ENCODE results near the gene UGT2B17.
A peak's percentile ranks its signal among the peaks of the same experiment; 100 is the strongest.
"Not testable (repeated sequence)": the region's sequence is repeated elsewhere in the genome, so short reads cannot be mapped to it uniquely, and the experiment has no call there.

UGT2B17 gene

DNA sequence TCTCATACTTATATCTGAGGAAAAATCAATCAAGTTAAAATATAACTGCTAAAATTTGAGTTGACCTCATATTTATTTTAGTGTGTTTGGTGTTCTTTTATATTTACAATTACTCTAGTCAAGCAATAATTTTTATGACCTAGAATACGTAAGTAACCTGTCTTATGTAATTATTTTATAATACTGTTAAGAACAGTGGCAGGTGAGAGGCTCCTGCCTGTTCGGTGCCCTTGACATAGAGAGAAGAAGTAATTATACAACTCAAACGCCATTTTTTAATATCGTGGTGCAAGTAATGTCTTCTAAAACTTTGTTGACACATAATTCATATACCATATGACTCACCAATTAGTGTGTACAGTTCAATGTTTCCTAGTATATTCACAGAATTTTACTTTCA is 7.6 kb downstream of the UGT2B17 start:
- DNase-seq = not testable (repeated sequence)

DNA sequence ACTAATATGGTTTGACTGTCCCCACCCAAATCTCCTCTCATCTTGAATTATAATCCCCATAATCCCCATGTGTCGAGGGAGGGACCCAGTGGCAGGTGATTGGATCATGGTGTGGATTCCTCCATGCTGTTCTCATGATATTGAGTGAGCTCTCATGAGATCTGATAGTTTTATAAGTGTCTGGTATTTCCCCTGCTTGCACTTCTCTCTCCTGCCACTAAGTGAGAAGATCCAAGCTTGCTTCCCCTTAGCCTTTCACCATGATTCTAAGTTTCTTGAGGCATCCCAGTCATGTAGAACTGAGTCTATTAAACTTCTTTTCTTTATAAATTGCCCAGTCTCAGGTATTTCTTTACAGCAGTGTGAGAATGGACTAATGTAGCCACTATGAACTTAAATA is 9.8 kb downstream of the UGT2B17 start:
- not testable (repeated sequence) for DNase-seq

GRCh38 chr4:68565082-68565481 is 11.0 kb downstream of the UGT2B17 start:
- not testable (repeated sequence) for DNase-seq

- not testable (repeated sequence) for DNase-seq
These were observed 15.6 kb downstream of the UGT2B17 start for GRCh38 chr4:68560364-68561070.

DNA sequence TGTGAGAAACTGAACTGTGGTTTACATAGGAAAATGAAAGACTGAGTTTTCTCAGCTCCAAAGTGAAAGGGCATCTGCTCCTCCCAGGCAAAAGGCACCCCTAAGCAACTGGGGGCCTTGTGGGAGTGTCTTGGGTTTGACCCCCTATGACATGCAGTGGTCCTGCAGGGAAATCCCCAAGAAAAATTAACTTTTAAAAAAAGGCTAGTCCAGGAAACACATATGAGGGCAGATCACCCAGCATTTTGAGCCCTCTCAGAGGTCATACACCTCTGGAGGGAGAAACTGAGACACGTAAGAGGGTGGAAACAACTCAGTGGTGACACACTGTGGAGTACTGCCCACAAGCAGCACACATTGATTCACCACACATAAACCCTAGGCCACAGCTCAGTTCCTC is 22.3 kb downstream of the UGT2B17 start:
- not testable (repeated sequence) for DNase-seq

DNA sequence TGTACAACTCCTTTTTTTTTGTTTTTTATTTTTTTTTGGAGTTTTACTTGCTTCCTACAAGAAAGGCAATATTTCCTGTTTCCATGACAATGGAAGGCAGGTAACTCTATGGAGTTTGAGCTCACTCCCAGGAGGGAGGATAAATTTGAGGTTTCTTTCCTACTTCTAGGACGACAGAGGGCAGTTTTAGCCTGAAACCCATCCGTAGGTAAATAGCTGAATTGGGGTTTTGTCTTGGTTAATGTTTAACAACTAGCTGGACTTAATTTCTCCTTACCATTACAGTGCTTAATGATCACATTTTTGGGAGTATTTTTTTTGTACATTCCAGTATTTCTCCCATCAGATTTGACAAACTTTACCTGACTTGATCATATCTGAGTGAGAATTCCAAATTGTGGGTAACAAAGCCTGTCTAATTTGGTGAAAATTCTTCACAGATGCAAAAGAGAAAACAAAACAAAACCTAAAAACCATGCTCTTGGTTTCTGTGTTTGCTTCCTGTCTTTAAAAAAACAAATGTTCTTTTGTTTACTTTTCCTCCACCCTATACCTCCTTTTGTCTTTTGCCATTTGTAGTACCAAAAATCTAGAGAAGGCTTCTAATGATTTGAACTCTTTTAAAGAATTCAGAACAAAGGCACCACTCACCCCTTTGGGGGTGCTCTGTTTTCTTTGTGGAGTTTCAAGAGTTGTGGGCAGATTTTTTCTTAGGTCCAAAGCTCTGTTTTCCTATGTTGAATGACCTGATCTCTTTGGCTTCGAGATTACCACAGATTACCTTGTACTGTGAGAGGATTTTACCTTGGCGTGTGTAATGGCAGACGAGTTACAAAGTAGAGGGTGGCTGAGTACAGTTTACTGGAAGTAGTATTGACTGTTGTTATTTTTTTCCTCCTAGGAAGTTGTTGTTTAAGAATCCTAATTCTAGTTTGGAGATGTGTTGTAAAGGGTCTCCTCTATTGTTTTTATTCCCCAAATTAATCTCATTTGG is 23.0 kb downstream of the UGT2B17 start:
- DNase-seq = not testable (repeated sequence)

DNA sequence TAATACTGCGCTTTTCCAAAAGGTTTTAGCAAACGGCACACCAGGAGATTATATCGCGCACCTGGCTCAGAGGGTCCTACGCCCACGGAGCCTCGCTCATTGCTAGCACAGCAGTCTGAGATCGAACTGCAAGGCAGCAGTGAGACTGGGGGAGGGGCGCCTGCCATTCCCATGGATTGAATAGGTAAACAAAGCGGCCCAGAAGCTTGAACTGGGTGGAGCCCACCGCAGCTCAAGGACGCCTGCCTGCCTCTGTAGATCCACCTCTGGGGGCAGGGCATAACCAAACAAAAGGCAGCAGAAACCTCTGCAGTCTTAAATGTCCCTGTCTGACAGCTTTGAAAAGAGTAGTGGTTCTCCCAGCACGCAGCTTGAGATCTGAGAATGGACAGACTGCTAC is 33.4 kb downstream of the UGT2B17 start:
- not testable (repeated sequence) for DNase-seq

GRCh38 chr4:68536375-68536774 is 39.7 kb downstream of the UGT2B17 start:
- DNase-seq = no peak

DNA sequence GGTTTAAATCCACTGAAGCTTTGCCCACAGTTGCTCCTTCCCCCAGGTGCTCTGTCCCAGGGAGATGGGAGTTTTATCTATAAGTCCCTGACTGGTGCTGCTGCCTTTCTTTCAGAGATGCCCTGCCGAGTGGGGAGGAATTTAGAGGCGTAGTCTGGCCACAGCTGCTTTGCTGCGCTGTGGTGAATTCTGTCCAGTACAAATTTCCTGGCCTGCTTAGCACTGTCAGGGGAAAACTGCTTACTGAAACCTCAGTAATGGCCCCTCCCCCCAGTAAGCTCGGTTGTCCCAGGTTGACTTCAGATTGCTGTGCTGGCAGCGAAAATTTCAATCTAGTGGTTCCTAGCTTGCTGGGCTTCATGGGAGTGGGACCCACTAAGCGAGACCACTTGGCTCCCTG is 40.1 kb downstream of the UGT2B17 start:
- no peak for DNase-seq

DNA sequence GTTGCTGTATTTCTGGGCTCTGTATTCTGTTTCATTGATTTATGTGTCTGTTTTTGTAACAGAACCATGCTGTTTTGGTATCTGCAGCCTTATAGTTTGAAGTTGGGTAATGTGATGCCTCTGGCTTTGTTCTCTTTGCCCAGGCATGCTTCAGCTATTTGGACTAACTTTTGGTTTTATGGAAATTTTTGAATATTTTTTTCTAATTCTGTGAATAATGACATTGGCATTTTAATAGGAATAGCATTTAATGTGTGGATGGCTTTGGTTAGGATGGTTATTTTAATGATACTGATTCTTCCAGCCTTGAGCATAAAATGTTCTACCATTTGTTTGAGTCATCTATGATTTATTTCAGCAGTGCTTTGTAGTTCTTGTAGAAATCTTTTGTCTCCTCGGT is 53.9 kb downstream of the UGT2B17 start:
- DNase-seq = not testable (repeated sequence)

GRCh38 chr4:68520985-68521384 is 55.1 kb downstream of the UGT2B17 start:
- no peak for DNase-seq

- DNase-seq = no peak
These were observed 57.2 kb downstream of the UGT2B17 start for GRCh38 chr4:68518889-68519288.

GRCh38 chr4:68505452-68505851 is 70.7 kb downstream of the UGT2B17 start:
- DNase-seq = not testable (repeated sequence)

DNA sequence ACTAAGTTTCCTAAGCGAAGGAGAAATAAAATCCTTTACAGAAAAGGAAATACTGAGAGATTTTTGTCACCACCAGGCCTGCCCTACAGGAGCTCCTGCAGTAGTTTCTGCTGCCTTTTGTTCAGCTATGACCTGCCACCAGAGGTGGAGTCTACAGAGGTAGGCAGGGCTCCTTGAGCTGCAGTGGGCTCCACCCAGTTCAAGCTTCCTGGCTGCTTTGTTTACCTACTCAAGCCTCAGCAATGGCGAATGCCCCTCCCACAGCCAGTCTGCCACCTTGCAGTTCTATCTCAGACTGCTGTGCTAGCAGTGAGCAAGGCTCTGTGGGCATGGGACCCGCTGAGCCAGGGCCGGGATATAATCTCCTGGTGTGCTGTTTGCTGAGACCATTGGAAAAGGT is 71.3 kb downstream of the UGT2B17 start:
- DNase-seq = peak in 1 of 2 donors; percentile 33

GRCh38 chr4:68503462-68503861 is 72.7 kb downstream of the UGT2B17 start:
- DNase-seq = not testable (repeated sequence)

DNA sequence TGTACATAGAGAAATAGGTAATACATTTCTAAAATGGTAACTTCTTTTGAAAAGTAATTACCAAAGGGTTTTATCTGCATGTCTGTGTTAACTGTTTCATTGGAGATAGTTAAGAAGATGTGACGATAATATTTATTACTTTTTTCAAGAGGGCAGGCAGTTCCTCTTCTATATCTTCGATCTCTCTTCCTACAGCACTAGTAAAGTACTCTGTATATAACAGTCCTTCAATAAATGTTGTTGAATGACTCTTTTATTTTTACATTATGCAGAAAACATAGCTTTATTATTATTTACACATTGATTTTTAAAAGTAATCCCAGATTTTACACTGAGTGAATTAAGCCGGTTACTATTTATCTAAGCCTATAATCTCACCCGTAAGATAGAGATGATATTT is 77.1 kb downstream of the UGT2B17 start:
- DNase-seq = no peak

DNA sequence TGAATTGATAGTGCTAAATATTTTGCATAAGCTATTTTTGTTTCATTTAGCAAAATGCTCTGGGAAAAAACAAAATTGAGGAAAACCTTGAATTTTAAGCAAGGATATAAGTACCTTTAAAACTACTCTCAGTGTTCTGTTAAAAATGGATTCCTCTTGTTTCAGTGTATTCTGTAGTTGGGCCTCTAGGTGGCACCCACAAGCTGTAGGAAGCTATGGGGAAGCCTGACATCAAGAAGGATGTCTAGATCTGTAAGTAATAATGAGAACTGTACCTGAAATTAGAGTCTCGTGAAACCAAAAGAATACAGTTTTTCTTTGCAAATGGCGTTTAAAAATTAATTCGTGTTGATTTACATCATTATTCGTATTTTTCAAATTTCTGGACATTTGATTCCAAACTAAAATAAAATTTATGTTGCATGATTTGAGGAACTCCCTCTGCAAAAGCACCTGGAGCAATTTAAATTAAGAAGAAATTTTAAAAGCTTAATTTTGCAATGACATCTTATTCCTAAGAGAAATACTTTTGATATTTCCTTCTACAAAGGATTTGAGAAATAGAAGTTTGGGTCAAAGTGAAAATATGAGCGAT is 77.6 kb downstream of the UGT2B17 start:
- DNase-seq = peak; percentile 51 to 68

GRCh38 chr4:68494688-68495087 is 81.4 kb downstream of the UGT2B17 start:
- DNase-seq = no peak

GRCh38 chr4:68490826-68491457 is 85.2 kb downstream of the UGT2B17 start:
- no peak for DNase-seq

- DNase-seq = no peak
These were observed 86.8 kb downstream of the UGT2B17 start for GRCh38 chr4:68489338-68489737.
